Keratinocyte (primary cell): Measurements from ENCODE around the gene TMEM19. TPM values are rescaled to one million over a fixed set of nuclear protein-coding genes. Genes with fewer than 3 reads are reported as not detected.

ENCODE experiments used
- DNase-seq: peaks from one replicate; pipeline ENCODE4 v3.0.0-alpha.2; 2011; ENCODE audit warnings: low read depth, missing footprints, low spot score
- FAIRE-seq: peaks from 2 replicates; lab custom pipeline; 2011; peaks lifted over from hg19 to GRCh38; lab: Jason Lieb, UNC
- H2AFZ ChIP-seq: 2 replicates; pipeline ENCODE4 v1.6.0; 2012; ENCODE audit warnings: low read length, control low read depth, inconsistent platforms; ENCODE audit not compliant: control insufficient read depth
- H3K27ac ChIP-seq: 2 replicates; pipeline ENCODE4 v1.5.1; 2011; ENCODE audit warnings: low read length; ENCODE audit not compliant: control insufficient read depth, insufficient read depth
- H3K27me3 ChIP-seq: 3 replicates; pipeline ENCODE4 v1.6.0; 2011; ENCODE audit warnings: low read length; ENCODE audit not compliant: control insufficient read depth, insufficient read depth; ENCODE audit errors: extremely low read depth
- H3K36me3 ChIP-seq, 2 experiments: 2 replicates in 1 of 2; 3 replicates in 1 of 2; pipeline ENCODE4 v1.5.1; 2011; ENCODE audit warnings: low read length in 2 of 2, mild to moderate bottlenecking in 1 of 2; ENCODE audit not compliant: control insufficient read depth in 2 of 2, insufficient read depth in 2 of 2; ENCODE audit errors: extremely low read depth in 1 of 2
- H3K4me1 ChIP-seq: 3 replicates; pipeline ENCODE4 v1.5.1; 2011; ENCODE audit warnings: low read length; ENCODE audit not compliant: control insufficient read depth, insufficient read depth; ENCODE audit errors: extremely low read depth
- H3K4me2 ChIP-seq: 3 replicates; pipeline ENCODE4 v1.6.0; 2011; ENCODE audit warnings: low read depth, low read length; ENCODE audit not compliant: control insufficient read depth, insufficient read depth; ENCODE audit errors: extremely low read depth
- H3K4me3 ChIP-seq, 3 experiments: fragments of 200-600 bp in 1 of 3; sonication (generic) in 1 of 3; 2 replicates in 2 of 3; 3 replicates in 1 of 3; pipeline ENCODE4 v1.5.1; 2011 to 2016; ENCODE audit warnings: low read length in 3 of 3, mild to moderate bottlenecking in 3 of 3, control low read depth in 2 of 3, inconsistent platforms in 1 of 3, low read depth in 1 of 3, mixed read lengths in 1 of 3, mixed run types in 1 of 3, moderate library complexity in 1 of 3; ENCODE audit not compliant: control insufficient read depth in 2 of 3, insufficient read depth in 2 of 3; ENCODE audit errors: extremely low read depth in 1 of 3
- H3K79me2 ChIP-seq: 2 replicates; pipeline ENCODE4 v1.6.0; 2012; ENCODE audit warnings: low read length; ENCODE audit not compliant: control insufficient read depth, insufficient read depth
- H3K9ac ChIP-seq: 3 replicates; pipeline ENCODE4 v1.6.0; 2011; ENCODE audit warnings: low read length; ENCODE audit not compliant: control insufficient read depth, insufficient read depth; ENCODE audit errors: extremely low read depth
- H3K9me1 ChIP-seq: 3 replicates; pipeline ENCODE4 v1.6.0; 2011; ENCODE audit warnings: low read length; ENCODE audit not compliant: control insufficient read depth, insufficient read depth; ENCODE audit errors: extremely low read depth
- H3K9me3 ChIP-seq: 2 replicates; pipeline ENCODE4 v1.5.1; 2012; ENCODE audit warnings: low read depth, low read length; ENCODE audit not compliant: control insufficient read depth
- H4K20me1 ChIP-seq: 3 replicates; pipeline ENCODE4 v1.6.0; 2011; ENCODE audit warnings: low read length; ENCODE audit not compliant: control insufficient read depth, insufficient read depth; ENCODE audit errors: extremely low read depth
- CTCF ChIP-seq, 3 experiments: IDR thresholded peaks in 1 of 3; conservative IDR thresholded peaks in 1 of 3; optimal IDR thresholded peaks in 1 of 3; 2 replicates in 2 of 3; 3 replicates in 1 of 3; pipeline versions ENCODE3 to v1.5.1; 2011; ENCODE audit warnings: low read length in 3 of 3, mild to moderate bottlenecking in 3 of 3, moderate library complexity in 2 of 3, control low read depth in 1 of 3, inconsistent platforms in 1 of 3; ENCODE audit not compliant: insufficient read depth in 2 of 3; ENCODE audit errors: extremely low read depth in 1 of 3
- EZH2 ChIP-seq: IDR thresholded peaks from one replicate; pipeline ENCODE4 v1.6.1; 2012; ENCODE audit warnings: inconsistent platforms, mild to moderate bottlenecking, low read length, moderate library complexity
- dilution Hi-C: fragments of 300-500 bp; cut with MboI; formaldehyde crosslinking; loops from one replicate; pipeline ENCODE4 v1.7.0; 2020; ENCODE audit warnings: low sequenced_read_pairs; ENCODE audit not compliant: extremely low pct_ligation_motif_present
- polyA minus RNA-seq, 3 experiments: library from RNA; depleted of rRNA, polyadenylated mRNA; stranded (reverse); fragments of >200 nt; gene quantifications; 1 replicate in 1 of 3; 2 replicates in 1 of 3; 3 replicates in 1 of 3; pipeline ENCODE4 v1.2.3, GENCODE V29; 2011
- polyA plus RNA-seq, 5 experiments: library from polyadenylated mRNA; depleted of rRNA in 3 of 5; stranded (reverse) in 3 of 5; stranded (forward) in 1 of 5; unstranded in 1 of 5; fragments of >200 nt; gene quantifications; 1 replicate in 1 of 5; 2 replicates in 3 of 5; 3 replicates in 1 of 5; pipeline versions ENCODE4 v1.2.1 to v1.2.3, GENCODE V29; 2011 to 2012; ENCODE audit warnings: missing spikeins in 2 of 5, low read depth in 1 of 5, low replicate concordance in 1 of 5

TMEM19 gene
- polyA plus RNA-seq, result 25.4 to 38.8 TPM (median 36.5 TPM) in 3 replicates
- 3.1 TPM for polyA plus RNA-seq (2011; ENCODE audit: low read depth)
- polyA plus RNA-seq (2011; cell fraction: cytosol; rRNA removed), result 11.2 and 18.7 TPM in 2 replicates
- 28.0 and 35.1 TPM in 2 replicates for polyA plus RNA-seq (2011; cell fraction: nucleus; rRNA removed)
- 7.9 and 15.2 TPM in 2 replicates for polyA plus RNA-seq (2012; ENCODE audit: low replicate concordance)
- 8.4 to 60.1 TPM (median 58.2 TPM) in 3 replicates for polyA minus RNA-seq
- polyA minus RNA-seq (2011; cell fraction: cytosol; rRNA and poly(A)+ RNA removed), result 24.4 TPM
- 39.6 and 66.4 TPM in 2 replicates for polyA minus RNA-seq (2011; cell fraction: nucleus; rRNA and poly(A)+ RNA removed)

DNA sequence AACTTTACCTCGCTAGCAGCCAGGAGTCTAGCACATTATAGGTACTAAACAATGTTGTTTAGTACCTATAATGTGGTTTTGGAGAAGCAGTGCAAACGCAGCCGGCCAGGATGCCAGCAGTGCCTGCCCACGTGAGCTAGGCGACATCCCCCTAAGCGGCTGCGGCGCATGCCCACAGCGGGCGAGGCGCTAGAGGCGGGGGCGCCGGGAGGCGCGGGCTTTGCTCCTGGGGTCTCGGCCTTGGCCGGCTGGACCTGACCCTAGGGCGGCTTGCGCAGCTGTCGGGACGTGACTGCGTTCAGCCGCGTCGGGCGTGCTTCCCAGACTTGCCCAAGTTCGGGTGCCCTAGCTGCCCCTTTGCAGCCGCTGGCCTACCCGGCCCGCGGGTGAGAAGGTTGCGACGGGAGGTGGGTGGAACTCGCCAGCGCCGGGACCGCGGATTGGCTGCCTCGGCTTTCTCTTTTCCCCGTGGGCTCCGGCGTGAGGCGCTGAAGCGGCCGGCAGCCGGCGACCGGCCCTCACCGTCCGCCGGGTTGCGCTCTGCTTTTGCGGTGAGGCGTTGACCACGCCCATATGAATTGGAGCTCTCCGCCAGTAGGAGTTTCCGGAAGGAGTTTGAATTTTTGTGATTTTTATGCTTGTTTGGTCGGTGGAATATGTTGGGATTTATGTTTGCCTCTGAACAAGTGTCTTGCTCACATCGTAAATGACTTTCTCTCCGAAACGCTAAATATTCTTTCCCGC is at the start of gene TMEM19:
Gene TMEM19, plus strand, starts transcription at position 169 of the 744 bp plus-strand sequence. CDS start 599 bp downstream, outside the sequence.
- TF ChIP-seq EZH2, result no peak
- TF ChIP-seq CTCF (optimal IDR thresholded peaks at IDR 0.05 in 1 of 3, IDR thresholded peaks at IDR 0.05 in 1 of 3, conservative IDR thresholded peaks at IDR 0.05 in 1 of 3; ENCODE audit: extremely low read depth in 1 of 3, insufficient read depth in 2 of 3, low read length in 3 of 3), result peak; percentile 15 to 54 (median 49)
- peaks cover 32% of the 10 kb centered on the region for H3K4me1 ChIP-seq
- no peaks in the 10 kb centered on the region for H3K36me3 ChIP-seq
- DNase-seq (no peak), FAIRE-seq (peak; percentile 41)
- no peaks in the 10 kb centered on the region for H3K9me3 ChIP-seq
- peak within 1 kb of the TSS; percentile 69 for H3K4me2 ChIP-seq
- no peaks in the 10 kb centered on the region for H4K20me1 ChIP-seq
- dilution Hi-C loops, result no loop called here
- H3K4me3 ChIP-seq, result peak within 1 kb of the TSS; percentile 67 to 91 (median 80)
- peak within 1 kb of the TSS; percentile 90 for H3K27ac ChIP-seq
- H3K9me1 ChIP-seq, result no peaks in the 10 kb centered on the region
- H3K79me2 ChIP-seq, result peaks cover 2% of the 10 kb centered on the region
- peak within 1 kb of the TSS; percentile 87 for H3K9ac ChIP-seq
- H3K27me3 ChIP-seq, result no peaks in the 10 kb centered on the region
- H2AFZ ChIP-seq, result peak within 1 kb of the TSS; percentile 93

DNA sequence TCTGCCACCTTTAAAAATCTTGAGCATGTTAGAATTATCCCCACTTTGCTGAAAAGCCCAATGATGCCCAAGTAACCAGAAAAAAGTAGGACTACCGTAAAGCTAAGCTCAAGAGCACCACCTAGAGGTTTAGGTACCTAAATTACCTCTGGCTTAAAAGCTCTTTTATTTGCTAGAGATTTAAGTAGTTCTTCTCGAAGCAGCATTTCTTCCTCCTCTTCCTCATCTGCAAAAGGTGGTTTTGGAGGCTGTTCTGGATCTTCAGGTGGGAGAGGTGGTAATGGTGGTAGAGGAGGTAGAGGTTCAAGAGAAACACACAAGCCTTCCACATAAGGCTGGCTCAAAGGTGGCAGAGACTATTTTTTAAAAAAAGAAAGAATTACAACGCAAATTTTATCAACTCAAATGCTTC is 49.2 kb upstream of the TMEM19 start:
- dilution Hi-C loops, result no loop called here

More for the DNA sequence above, 49.2 kb upstream of the TMEM19 start:
- no peak overlapping the region for H3K4me2 ChIP-seq
- TF ChIP-seq EZH2 (no peak), CTCF (optimal IDR thresholded peaks at IDR 0.05 in 1 of 3, IDR thresholded peaks at IDR 0.05 in 1 of 3, conservative IDR thresholded peaks at IDR 0.05 in 1 of 3; ENCODE audit: extremely low read depth in 1 of 3, insufficient read depth in 2 of 3, low read length in 3 of 3) (peak in 2 of 3 experiments; percentile 64 to 73)
- H2AFZ ChIP-seq, result no peak overlapping the region
- H3K4me3 ChIP-seq, result no peak overlapping the region
- peaks cover 8% of the 10 kb centered on the region for H3K79me2 ChIP-seq
- no peaks in the 10 kb centered on the region for H3K27me3 ChIP-seq
- no peaks in the 10 kb centered on the region for H3K9me3 ChIP-seq
- H3K9ac ChIP-seq, result no peak overlapping the region
- no peak overlapping the region for H3K27ac ChIP-seq
- H4K20me1 ChIP-seq, result no peaks in the 10 kb centered on the region
- peak; percentile 26 for DNase-seq
- peak; percentile 85 for FAIRE-seq
- no peaks in the 10 kb centered on the region for H3K4me1 ChIP-seq
- no peaks in the 10 kb centered on the region for H3K9me1 ChIP-seq
- peaks cover 18 to 41% of the 10 kb centered on the region in 2 experiments for H3K36me3 ChIP-seq
